Endothelial cell of umbilical vein (primary cell): ENCODE data around the gene NHLRC1. TPM values are rescaled to one million over a fixed set of nuclear protein-coding genes. Genes with fewer than 3 reads are reported as not detected.

Experiments
- BruUV-seq: library from RNA; stranded (reverse); fragments of 400-500 nt; replicated peaks from 2 replicates; lab custom pipeline; 2021; lab: Mats Ljungman, UMichigan
- CTCF ChIA-PET: fragments of 300-600, 350-600 bp; sonication (Branson Sonifier 250); formaldehyde crosslinking; loops from one replicate; lab custom pipeline; 2021; ENCODE audit warnings: antibody characterized with exemption, inconsistent platforms; lab: Charles Lee
- POLR2A ChIA-PET: fragments of 300-600, 350-600 bp; sonication (Branson Sonifier 250); formaldehyde crosslinking; loops from one replicate; lab custom pipeline; 2021; ENCODE audit warnings: antibody characterized with exemption, inconsistent platforms; lab: Charles Lee
- DNase-seq: peaks from one replicate; pipeline ENCODE4 v3.0.0-alpha.2; 2011; ENCODE audit warnings: low read depth, low spot score
- FAIRE-seq: peaks from 2 replicates; lab custom pipeline; 2011; peaks lifted over from hg19 to GRCh38; lab: Jason Lieb, UNC
- H2AFZ ChIP-seq: 2 replicates; pipeline ENCODE4 v1.6.0; 2012; ENCODE audit warnings: low read depth, low read length, control low read depth, inconsistent platforms
- H3K27ac ChIP-seq: 2 replicates; pipeline ENCODE4 v1.5.1; 2011; ENCODE audit warnings: low read depth, mild to moderate bottlenecking, control low read depth, low read length, moderate library complexity; ENCODE audit not compliant: insufficient read depth
- H3K27me3 ChIP-seq, 2 experiments: 2 replicates each; pipeline versions ENCODE4 v1.6.0 to v1.6.1; 2011; ENCODE audit warnings: low read length in 2 of 2, mixed read lengths in 1 of 2; ENCODE audit not compliant: control insufficient read depth in 2 of 2, insufficient read depth in 2 of 2
- H3K36me3 ChIP-seq, 2 experiments: 2 replicates in 1 of 2; 3 replicates in 1 of 2; pipeline ENCODE4 v1.5.1; 2011; ENCODE audit warnings: low read length in 2 of 2, mild to moderate bottlenecking in 1 of 2, moderate library complexity in 1 of 2; ENCODE audit not compliant: control insufficient read depth in 2 of 2, insufficient read depth in 2 of 2; ENCODE audit errors: extremely low read depth in 1 of 2
- H3K4me1 ChIP-seq: 3 replicates; pipeline ENCODE4 v1.5.1; 2011; ENCODE audit warnings: mild to moderate bottlenecking, low read length; ENCODE audit not compliant: control insufficient read depth, insufficient read depth; ENCODE audit errors: extremely low read depth
- H3K4me2 ChIP-seq: 2 replicates; pipeline ENCODE4 v1.6.1; 2011; ENCODE audit warnings: low read length, control low read depth, mixed read lengths; ENCODE audit not compliant: insufficient read depth
- H3K4me3 ChIP-seq, 3 experiments: fragments of 200-600 bp in 1 of 3; sonication (generic), shearing (Covaris generic) in 1 of 3; replicated peaks in 1 of 3; 2 replicates each; pipeline ENCODE4 v1.5.1; 2011 to 2016; ENCODE audit warnings: control low read depth in 3 of 3, low read length in 3 of 3, mild to moderate bottlenecking in 2 of 3, inconsistent platforms in 1 of 3, low read depth in 1 of 3, moderate library complexity in 1 of 3; ENCODE audit not compliant: insufficient read depth in 1 of 3
- H3K79me2 ChIP-seq: 2 replicates; pipeline ENCODE4 v1.6.0; 2012; ENCODE audit warnings: low read length, inconsistent platforms; ENCODE audit not compliant: control insufficient read depth, insufficient read depth
- H3K9ac ChIP-seq: replicated peaks from 2 replicates; pipeline ENCODE3; 2011; ENCODE audit warnings: low read length, control low read depth; ENCODE audit not compliant: insufficient read depth; ENCODE audit errors: extremely low read depth
- H3K9me1 ChIP-seq: replicated peaks from 3 replicates; pipeline ENCODE4 v1.6.0; 2011; ENCODE audit warnings: mild to moderate bottlenecking, low read length; ENCODE audit not compliant: control insufficient read depth, insufficient read depth; ENCODE audit errors: extremely low read depth
- H3K9me3 ChIP-seq: replicated peaks from 2 replicates; pipeline ENCODE4 v1.5.1; 2012; ENCODE audit warnings: low read length, inconsistent platforms; ENCODE audit not compliant: control insufficient read depth, insufficient read depth
- H4K20me1 ChIP-seq: replicated peaks from 2 replicates; pipeline ENCODE3; 2011; ENCODE audit warnings: mild to moderate bottlenecking, low read length; ENCODE audit not compliant: control insufficient read depth, insufficient read depth; ENCODE audit errors: extremely low read depth
- EZH2 ChIP-seq: IDR thresholded peaks from 2 replicates; pipeline ENCODE4 v1.6.1; 2012; ENCODE audit warnings: borderline replicate concordance, low read depth, mild to moderate bottlenecking, moderate library complexity, low read length, inconsistent platforms; ENCODE audit not compliant: severe bottlenecking
- FOS ChIP-seq: IDR thresholded peaks from 2 replicates; pipeline ENCODE4 v1.6.1; 2011; ENCODE audit warnings: mild to moderate bottlenecking, low read length, moderate library complexity, borderline replicate concordance; ENCODE audit not compliant: insufficient read depth
- GATA2 ChIP-seq: IDR thresholded peaks from 2 replicates; pipeline ENCODE4 v1.7.0; 2011; ENCODE audit warnings: low read depth, mild to moderate bottlenecking, moderate library complexity, mixed read lengths, low read length; ENCODE audit not compliant: insufficient read length, insufficient read depth
- JUN ChIP-seq: IDR thresholded peaks from 2 replicates; pipeline ENCODE4 v1.6.1; 2011; ENCODE audit warnings: borderline replicate concordance, low read depth; ENCODE audit not compliant: insufficient read length, insufficient read depth
- MAX ChIP-seq: IDR thresholded peaks from 2 replicates; pipeline ENCODE4 v1.6.1; 2011; ENCODE audit not compliant: insufficient read depth, insufficient read length
- MYC ChIP-seq: IDR thresholded peaks from one replicate; pipeline ENCODE4 v1.6.1; 2011; ENCODE audit warnings: mild to moderate bottlenecking, low read depth, low read length
- POLR2A ChIP-seq: IDR thresholded peaks from 2 replicates; pipeline ENCODE4 v1.6.1; 2012; ENCODE audit warnings: low read depth, mild to moderate bottlenecking, control low read depth, low read length
- POLR2AphosphoS5 ChIP-seq: IDR thresholded peaks from 2 replicates; pipeline ENCODE4 v1.6.1; 2012; ENCODE audit warnings: low read depth, mild to moderate bottlenecking, control low read depth, low read length, moderate library complexity; ENCODE audit not compliant: insufficient read depth
- dilution Hi-C: fragments of 300-500 bp; cut with MboI; formaldehyde crosslinking; loops from one replicate; pipeline ENCODE4 v1.15.0; 2019; ENCODE audit warnings: low sequenced_read_pairs; ENCODE audit not compliant: extremely low pct_ligation_motif_present
- intact Hi-C: fragments of 100-400 bp; cut with micrococcal nuclease; formaldehyde crosslinking; loops from one replicate; pipeline ENCODE4 v1.10.0; 2022
- polyA plus RNA-seq, 4 experiments: library from polyadenylated mRNA; depleted of rRNA in 3 of 4; stranded (reverse) in 3 of 4; unstranded in 1 of 4; fragments of >200 nt; gene quantifications; 2 replicates each; pipeline versions ENCODE4 v1.2.1 to v1.2.3, GENCODE V29; 2011 to 2012; ENCODE audit warnings: missing spikeins in 1 of 4
- total RNA-seq: library from RNA; stranded (reverse); gene quantifications from 2 replicates; pipeline ENCODE4 v1.2.3, GENCODE V29; 2021
- TF ChIP-seq, protein P1 (sequence below), 2 donors: IDR thresholded peaks; 1 replicate in 1 of 2; 2 replicates in 1 of 2; pipeline ENCODE4 v1.5.1; 2011; ENCODE audit warnings: low read length in 2 of 2, mild to moderate bottlenecking in 2 of 2, moderate library complexity in 2 of 2, control low read depth in 1 of 2, inconsistent platforms in 1 of 2, low read depth in 1 of 2; ENCODE audit not compliant: insufficient read depth in 1 of 2; ENCODE audit errors: extremely low read depth in 1 of 2

The NHLRC1 gene
- total and polyA plus RNA-seq, 2 donors (not counting 3 experiments of a cell fraction or from before 2014, with no cell fraction given): 1.7 to 2.3 TPM

DNA sequence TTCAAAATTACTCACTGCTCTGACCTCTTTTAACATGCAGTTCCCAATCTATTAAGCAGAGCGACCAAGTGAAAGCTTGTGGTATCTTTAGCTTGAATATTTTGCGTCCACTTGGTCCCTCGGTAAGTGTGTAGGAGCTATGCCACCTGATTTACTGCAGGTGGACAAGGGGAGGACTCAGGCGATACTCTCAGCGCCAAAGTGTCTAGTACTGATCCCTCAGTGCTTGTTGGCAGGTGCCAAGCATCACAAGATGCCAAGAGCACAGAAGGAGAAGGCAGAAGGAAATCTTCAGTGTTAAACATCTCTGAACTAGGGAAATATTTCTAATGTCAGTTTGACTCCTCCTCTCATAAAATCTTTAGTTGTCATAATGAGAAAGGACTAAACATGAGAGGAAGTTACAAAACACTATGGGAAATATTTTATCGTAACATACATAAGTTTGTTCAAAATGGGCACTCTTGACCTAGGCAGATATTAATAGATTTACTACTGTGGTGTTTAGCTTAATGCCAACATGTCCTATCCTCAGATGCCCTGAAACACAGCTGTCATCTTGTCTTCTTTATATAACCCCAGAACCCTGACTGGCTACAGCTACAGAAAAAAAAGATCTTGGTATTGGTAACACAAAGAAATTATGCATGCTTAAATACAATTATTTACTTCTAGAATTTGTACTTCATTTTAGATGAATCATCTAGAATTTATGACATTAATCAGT lies 19.5 kb downstream of the NHLRC1 start:
- ChIA-PET CTCF (no interaction called here), POLR2A (no interaction called here)
- Histone ChIP-seq H3K36me3 (no peaks in the 10 kb centered on the region), H4K20me1 (no peaks in the 10 kb centered on the region), H3K27me3 (no peaks in the 10 kb centered on the region), H3K9me3 (no peaks in the 10 kb centered on the region), H3K4me3 (no peak overlapping the region), H3K27ac (no peak overlapping the region), H3K9me1 (no peaks in the 10 kb centered on the region), H3K9ac (no peak overlapping the region), H3K4me1 (no peaks in the 10 kb centered on the region), H3K79me2 (no peaks in the 10 kb centered on the region), H2AFZ (no peak overlapping the region), H3K4me2 (no peak overlapping the region)
- dilution Hi-C loops (no loop called here), intact Hi-C loops (no loop called here)
- DNase-seq (no peak), FAIRE-seq (no peak)
- no peak for TF ChIP-seq EZH2
- TF ChIP-seq POLR2AphosphoS5: no peak
- no peak for TF ChIP-seq POLR2A
- no peak for TF ChIP-seq MAX
- no peak for TF ChIP-seq FOS
- TF ChIP-seq, protein P1, sequence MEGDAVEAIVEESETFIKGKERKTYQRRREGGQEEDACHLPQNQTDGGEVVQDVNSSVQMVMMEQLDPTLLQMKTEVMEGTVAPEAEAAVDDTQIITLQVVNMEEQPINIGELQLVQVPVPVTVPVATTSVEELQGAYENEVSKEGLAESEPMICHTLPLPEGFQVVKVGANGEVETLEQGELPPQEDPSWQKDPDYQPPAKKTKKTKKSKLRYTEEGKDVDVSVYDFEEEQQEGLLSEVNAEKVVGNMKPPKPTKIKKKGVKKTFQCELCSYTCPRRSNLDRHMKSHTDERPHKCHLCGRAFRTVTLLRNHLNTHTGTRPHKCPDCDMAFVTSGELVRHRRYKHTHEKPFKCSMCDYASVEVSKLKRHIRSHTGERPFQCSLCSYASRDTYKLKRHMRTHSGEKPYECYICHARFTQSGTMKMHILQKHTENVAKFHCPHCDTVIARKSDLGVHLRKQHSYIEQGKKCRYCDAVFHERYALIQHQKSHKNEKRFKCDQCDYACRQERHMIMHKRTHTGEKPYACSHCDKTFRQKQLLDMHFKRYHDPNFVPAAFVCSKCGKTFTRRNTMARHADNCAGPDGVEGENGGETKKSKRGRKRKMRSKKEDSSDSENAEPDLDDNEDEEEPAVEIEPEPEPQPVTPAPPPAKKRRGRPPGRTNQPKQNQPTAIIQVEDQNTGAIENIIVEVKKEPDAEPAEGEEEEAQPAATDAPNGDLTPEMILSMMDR (IDR thresholded peaks at IDR 0.05; ENCODE audit: extremely low read depth in 1 of 2, insufficient read depth in 1 of 2, low read depth in 1 of 2, low read length in 2 of 2): no peak
- TF ChIP-seq MYC: no peak
- TF ChIP-seq GATA2: no peak
- no peak for TF ChIP-seq JUN
- no TSS peak for BruUV-seq
